Stimulated activated CD4-positive, alpha-beta T cell treated with anti-CD3 and anti-CD28 coated beads, Interleukin-1b, Interleukin-23, amount 100 ng/mL, for 4 hours (primary cell): ENCODE data around the gene RABGAP1L.
A peak's percentile ranks its signal among the peaks of the same experiment; 100 is the strongest.

ENCODE experiments used
- DNase-seq, 2 donors: peaks; one replicate each; pipeline ENCODE4 v3.0.0-alpha.2; 2020; ENCODE audit warnings: low read depth in 2 of 2

RABGAP1L gene

GRCh38 chr1:174746024-174746808, 586.9 kb downstream of the RABGAP1L start:
- DNase-seq, result no peak

GRCh38 chr1:174747613-174748012, 588.3 kb downstream of the RABGAP1L start:
- DNase-seq, result no peak

- DNase-seq, result no peak
Measured at GRCh38 chr1:174748586-174748985, 589.3 kb downstream of the RABGAP1L start.

GRCh38 chr1:174753131-174753530, 593.8 kb downstream of the RABGAP1L start:
- DNase-seq, result no peak

GRCh38 chr1:174761335-174761734, 602.0 kb downstream of the RABGAP1L start:
- no peak for DNase-seq

GRCh38 chr1:174761901-174762585, 602.7 kb downstream of the RABGAP1L start:
- DNase-seq, result no peak

GRCh38 chr1:174764191-174764590, 604.9 kb downstream of the RABGAP1L start:
- DNase-seq, result no peak

- no peak for DNase-seq
Measured at GRCh38 chr1:174766727-174767126, 607.4 kb downstream of the RABGAP1L start.

GRCh38 chr1:174768516-174768915, 609.2 kb downstream of the RABGAP1L start:
- DNase-seq, result no peak

GRCh38 chr1:174768949-174769348, 609.6 kb downstream of the RABGAP1L start:
- DNase-seq, result no peak

- peak in 1 of 2 donors; percentile 9 for DNase-seq
Measured at GRCh38 chr1:174769961-174770549, 610.7 kb downstream of the RABGAP1L start.

- DNase-seq, result no peak
Measured at GRCh38 chr1:174775621-174776020, 616.3 kb downstream of the RABGAP1L start.

GRCh38 chr1:174777262-174777661, 617.9 kb downstream of the RABGAP1L start:
- no peak for DNase-seq

- no peak for DNase-seq
Measured at GRCh38 chr1:174785510-174785909, 626.2 kb downstream of the RABGAP1L start.

- DNase-seq, result no peak
Measured at GRCh38 chr1:174786358-174786757, 627.0 kb downstream of the RABGAP1L start.

- no peak for DNase-seq
Measured at GRCh38 chr1:174786760-174787159, 627.4 kb downstream of the RABGAP1L start.

GRCh38 chr1:174788981-174789380, 629.7 kb downstream of the RABGAP1L start:
- DNase-seq, result no peak

- DNase-seq, result no peak
Measured at GRCh38 chr1:174789399-174789798, 630.1 kb downstream of the RABGAP1L start.

GRCh38 chr1:174791863-174792262, 632.5 kb downstream of the RABGAP1L start:
- no peak for DNase-seq

GRCh38 chr1:174794861-174795260, 635.5 kb downstream of the RABGAP1L start:
- DNase-seq, result no peak

- DNase-seq, result no peak
Measured at GRCh38 chr1:174795806-174796205, 636.5 kb downstream of the RABGAP1L start.

- no peak for DNase-seq
Measured at GRCh38 chr1:174797398-174797797, 638.1 kb downstream of the RABGAP1L start.

- DNase-seq, result no peak
Measured at GRCh38 chr1:174799136-174799479, 639.8 kb downstream of the RABGAP1L start.
